NCI-H1417 treated with DMSO at 0.1 percent for 48 hours (cell line): ENCODE results near the gene SP110.

ENCODE experiments used
- DNase-seq: peaks from one replicate; lab custom pipeline; 2025; lab: John Stamatoyannopoulos, UW

The SP110 gene

DNA sequence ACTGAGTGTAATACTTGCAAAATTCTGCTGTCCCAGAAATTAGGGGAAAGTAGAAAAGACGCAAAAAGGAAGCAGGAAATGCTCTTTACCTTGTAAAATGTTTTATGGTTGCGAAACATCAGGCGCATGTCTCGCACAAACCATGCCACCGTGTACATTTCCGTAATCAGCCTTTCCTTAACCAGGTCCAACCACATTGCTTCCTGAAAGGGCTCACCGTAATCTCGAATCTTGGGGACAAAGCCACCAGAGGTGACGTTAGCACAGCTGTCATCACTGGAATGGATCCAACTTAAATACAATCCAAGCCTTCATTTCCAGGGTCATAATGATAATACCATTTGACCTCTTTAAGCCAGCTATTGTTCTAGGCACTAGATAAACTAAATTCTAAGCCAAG lies 49.3 kb downstream of the SP110 start:
- no peak for DNase-seq

DNA sequence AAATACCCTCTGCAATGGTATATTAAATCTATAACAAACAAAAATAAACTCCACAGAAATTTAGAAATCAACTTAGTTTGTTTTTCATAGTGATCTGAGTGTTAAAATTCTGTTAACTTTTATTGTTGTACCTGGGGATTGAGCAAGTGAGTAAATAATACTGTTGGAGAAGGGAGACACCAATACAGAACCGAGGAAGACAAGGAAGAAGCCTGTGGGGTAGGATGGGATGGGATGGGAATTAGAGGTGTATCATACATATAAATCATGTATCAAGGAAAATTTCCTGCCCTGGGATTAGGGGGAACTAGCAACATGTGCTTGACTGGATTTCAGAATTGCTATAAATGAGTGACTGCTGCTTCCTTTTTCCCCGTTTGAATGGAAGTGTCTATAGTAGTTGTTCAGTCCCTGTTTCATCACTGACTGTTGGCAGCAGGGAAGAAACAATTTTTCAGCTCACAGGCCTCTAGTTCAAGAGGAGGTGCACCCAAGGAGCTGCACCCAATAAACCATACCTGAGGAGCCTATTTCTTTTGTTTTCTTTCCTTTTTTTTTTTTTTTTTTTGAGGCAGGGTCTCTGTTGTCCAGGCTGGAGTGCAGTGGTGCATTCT lies 53.1 kb downstream of the SP110 start:
- no peak for DNase-seq

DNA sequence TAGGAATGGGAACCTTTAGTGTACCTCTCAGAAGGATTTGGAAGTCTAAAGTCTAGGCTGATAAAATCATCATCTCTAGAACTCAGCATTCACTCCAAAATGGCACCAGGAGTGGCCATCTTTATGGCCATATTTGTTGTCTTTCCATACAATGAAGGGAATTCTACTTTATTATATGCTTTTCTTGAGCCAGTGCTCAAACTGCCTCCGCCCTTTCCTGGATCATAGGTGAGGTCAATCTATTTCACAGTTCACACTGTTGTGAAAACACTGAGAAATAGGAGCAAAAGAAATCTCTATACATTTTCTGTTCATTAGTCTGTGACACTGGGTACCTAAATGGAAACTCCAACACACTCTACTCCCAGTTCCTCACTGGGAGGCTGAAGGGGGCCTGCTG lies 55.6 kb downstream of the SP110 start:
- DNase-seq, result no peak

DNA sequence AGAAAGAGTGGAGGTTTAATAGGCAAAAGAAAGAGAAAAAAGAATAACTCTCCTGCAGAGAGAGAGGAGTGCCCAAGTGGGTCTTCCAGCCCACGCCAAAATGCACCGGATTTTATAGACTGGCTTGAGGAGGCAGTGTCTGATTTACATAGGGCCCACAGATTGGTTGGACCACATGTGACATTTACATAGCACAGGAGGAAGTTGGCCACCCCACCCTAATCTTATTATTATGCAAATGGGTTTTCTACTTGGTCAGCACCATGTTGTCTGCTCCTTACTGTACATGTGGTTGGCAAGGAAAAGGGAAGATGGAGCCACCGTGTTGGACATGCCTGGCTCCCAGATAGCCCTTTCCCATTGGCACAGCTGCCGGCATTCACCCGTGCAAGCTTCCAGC lies 56.8 kb downstream of the SP110 start:
- DNase-seq, result no peak

DNA sequence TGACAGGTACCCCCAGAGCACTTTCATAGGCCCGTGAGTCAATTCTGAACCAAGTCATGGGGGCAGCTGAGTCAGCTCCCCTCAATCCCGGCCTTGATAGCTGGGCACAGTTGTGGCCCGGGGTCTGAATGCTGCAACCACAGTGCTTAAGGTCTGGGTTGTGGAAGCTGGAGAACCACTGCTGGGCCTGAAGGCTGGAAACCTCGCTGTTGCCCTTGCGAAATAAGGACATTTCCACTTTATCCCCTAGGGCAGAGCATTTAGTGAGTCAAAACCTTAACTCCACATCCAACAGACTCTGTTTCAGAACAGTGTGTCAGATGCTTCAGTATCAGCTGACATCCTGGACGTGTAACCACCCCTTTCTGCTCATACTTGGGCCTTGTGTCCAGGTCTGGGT lies 58.6 kb downstream of the SP110 start:
- DNase-seq, result no peak

DNA sequence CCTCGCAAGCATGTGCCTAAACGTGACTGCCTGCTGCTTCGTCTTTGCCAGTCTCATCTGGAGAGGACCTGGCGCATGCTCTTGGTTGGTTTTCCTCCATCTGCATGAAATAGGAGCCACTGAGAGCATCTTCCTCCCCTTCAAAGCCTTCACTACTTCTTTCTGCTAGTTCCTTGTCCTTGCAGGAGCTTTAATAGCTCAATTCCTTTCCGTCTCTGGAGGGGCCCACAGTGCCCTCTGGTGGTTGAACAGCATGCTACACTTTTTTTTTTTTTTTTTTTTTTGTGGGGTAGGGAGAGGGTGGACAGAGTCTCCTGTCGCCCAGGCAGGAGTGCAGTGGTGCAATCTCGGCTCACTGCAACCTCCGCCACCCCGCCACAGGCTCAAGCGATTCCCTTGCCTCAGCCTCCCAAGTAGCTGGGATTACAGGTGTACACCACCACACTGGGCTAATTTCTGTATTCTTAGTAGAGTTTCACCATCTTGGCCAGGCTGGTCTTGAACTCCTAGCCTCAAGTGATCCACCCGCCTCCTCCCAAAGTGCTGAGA lies 59.6 kb downstream of the SP110 start:
- DNase-seq, result no peak

DNA sequence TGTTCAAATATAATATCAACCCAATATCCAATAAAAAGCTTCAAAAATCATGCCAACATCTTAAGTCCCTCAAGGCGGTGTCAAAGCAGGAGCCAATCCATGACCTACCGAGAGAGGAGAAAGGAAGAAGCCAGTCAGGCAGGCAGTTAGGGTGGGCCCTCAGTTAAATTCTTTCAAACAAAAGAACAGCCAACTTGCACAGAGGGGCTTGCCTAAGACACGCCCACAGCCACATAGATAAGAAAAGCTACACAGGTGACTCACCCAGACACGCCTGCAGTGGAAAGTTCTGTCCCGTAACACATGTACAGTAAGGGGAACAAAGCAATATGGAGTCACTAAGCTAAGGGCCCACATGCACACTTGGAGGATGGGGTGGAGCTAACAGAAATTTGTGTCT lies 61.3 kb downstream of the SP110 start:
- no peak for DNase-seq

DNA sequence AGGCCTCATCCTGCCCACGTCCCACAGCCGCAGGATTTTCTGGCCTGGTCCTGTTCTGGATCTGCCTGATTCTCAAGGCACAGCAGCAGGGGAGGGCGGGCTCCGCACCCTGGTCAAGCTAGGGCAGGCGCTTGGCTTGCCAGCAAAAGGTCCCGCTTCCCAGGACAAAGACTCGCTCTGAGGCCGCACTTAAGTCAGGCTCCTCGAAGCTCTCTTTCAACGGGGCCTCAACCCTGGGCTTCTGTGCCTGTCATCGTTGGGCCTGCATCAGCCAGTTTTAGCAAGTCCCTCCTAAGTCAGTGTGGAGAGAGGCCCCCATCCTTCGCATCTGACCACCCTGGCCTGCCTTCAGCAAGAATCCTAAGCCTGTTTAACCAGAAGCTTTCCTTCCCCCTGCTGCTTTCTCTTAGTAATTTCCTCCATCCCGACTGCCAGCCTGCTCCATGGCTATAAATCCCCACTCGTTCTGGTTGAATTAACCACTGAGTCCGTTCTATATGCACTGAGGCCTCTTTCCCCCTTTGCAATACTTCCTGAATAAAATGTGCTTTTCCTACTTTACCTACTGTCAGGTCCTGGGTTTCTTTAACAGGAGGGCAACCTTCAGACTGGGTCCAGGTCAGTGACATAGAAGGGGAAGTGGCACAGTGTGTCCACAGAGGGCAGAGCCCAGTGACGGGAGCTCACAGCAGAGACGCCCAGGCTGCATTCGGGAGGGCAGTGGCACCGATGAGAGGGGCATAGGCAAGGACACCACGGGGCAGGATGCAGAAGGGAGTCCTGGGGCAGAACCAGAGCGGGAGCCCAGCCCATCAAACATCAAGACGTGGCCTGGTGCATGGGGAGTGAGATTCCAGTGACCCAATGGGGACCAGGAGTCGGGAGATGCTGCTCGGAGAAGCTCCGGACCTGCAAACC lies 62.7 kb downstream of the SP110 start:
- no peak for DNase-seq

DNA sequence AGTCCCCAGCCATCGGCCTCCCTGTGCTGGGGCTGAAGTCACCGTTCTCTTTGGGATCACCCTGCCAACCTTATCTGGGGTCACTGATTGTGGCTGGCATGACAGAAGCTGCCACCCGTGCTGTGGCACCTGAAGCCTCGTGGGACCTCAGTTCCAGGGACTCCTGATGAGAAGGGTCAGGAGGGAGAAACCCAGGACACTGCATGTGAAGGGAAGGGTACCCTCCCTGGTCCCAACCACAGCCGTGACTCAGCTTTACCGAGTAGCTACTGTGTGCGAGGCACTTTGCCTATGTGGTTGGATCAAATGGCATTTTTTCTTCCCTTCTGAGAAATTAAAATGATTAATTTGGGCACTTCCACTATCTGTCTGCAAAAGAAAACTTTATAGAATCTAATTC lies 64.4 kb downstream of the SP110 start:
- no peak for DNase-seq

DNA sequence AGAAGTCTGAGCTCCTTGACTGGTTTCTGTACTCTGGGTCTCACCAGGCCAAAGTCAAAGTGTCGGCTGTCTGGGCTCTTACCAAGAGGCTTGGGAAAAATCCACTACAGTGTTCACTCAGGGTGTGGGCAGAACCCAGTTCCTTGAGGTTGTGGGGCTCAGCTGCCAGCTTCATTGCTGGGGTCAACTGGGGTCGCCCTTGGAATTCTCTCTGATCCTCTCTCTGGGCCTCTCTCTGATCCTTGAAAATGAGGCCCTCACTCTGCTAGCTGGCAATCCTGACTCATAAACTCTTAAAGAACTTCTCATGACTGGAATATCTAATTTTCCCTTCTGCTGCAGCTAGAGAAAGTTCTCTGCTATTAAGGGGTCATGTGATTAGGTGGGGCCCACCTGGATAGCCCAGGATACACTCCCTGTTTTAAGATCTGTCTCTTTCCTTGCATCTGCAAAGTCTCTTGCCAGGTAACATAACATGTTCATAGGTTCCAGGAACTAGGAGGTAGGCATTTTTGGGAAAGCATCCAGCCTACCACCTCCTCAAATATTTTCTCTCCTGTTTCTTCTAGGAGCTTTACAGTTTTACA lies 66.3 kb downstream of the SP110 start:
- DNase-seq, result no peak

DNA sequence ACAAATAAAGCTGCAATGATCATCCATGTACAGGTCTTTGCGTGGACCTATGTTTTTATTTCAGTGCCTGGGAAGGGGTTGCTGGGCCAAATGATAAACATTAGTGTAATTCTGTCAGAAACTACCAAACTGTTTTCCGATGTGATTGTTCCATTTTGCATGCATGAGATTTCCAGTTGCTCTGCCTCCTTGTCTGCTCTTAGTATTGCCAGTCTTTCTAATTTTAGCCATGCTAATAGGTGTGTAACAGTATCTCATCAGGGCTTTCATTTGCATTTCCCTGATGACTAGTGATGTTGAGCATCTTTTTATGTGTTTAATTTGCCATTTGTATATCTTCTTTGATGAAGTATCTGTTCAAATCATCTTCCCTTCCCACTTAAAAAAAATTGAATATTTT lies 67.5 kb downstream of the SP110 start:
- DNase-seq, result no peak

DNA sequence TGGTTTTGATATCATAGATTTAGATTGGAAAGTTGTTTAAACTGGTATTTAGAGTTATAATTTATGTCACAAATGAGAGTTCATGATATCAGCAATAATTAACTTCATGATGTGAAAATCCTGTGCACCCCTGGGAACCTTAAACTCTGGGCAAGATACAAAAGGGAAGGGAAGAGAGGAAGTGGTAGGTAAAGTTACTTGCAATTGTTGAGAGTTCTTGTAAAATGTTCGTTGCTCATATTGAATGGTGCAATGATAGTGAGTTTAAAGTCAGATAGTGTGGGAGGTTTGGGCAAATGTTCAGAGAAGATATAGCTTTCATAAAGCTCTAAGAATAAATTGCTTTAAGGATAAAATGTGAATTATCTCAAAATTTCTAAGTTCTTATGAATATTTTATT lies 75.4 kb downstream of the SP110 start:
- DNase-seq, result no peak

DNA sequence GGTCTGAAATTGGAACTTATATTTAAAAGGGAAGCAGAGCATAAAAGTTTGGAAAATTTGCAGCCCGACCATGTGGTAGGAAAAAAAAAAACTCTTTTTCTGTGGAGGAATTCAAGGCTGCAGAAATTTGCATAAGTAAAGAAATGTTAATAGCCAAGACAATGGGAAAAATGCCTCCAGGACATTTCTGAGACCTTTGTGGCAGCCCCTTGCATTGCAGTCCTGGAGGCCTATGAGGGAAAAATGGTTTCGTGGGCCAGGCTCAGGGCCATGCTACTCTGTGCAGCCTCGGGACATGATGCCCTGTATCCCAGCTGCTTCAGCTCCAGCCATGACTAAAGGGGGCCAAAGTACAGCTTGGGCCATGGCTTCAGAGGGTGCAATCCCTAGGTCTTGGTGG lies 79.1 kb downstream of the SP110 start:
- DNase-seq, result no peak

DNA sequence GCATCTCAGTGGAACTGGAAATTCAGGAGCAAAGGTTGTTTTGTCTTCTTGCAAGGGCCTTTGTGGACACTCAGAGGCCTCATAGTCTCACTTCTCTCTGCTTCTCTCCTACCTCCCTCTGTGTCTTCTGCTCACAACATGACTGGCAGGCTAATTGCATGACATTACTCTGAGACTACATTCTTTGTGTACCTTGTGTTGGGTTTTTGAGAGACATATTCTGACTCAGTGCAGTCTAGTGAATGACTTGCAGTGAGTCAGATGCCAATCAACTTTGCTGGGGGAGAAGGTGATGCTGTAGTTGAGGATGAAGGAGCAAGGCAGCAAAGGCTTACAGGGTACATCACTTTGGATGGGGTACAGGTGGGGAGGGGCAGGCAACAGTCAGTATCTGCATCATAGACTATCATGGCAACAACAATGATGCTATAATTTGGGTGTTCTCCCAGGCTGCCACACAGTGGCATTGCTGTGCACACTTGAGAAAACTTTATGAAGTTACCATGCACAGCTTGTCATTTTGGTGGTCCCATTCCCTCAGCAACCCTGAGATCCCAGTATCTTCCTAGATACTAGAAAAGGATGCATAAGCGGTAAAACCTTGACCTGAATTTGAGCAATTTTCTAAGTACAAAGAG lies 81.8 kb downstream of the SP110 start:
- no peak for DNase-seq

DNA sequence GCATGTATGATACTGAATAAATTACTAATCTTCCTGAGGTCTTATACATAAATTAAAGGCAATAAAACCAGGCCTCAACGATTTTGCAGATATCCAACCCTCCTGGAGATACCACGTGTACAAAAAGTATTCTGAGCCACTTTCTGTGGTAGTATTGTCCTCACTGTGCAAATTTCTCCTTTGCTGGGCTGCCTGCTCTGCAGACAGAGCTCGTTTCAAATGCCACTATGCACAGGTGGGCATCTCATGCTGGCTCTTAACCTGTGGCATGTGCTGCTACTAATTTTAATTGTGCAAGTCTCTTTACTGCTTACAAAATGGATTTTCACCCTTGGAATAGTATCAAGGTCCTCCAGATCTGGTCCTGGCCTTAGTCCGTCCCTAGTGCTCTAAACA lies 84.7 kb downstream of the SP110 start:
- DNase-seq, result no peak

DNA sequence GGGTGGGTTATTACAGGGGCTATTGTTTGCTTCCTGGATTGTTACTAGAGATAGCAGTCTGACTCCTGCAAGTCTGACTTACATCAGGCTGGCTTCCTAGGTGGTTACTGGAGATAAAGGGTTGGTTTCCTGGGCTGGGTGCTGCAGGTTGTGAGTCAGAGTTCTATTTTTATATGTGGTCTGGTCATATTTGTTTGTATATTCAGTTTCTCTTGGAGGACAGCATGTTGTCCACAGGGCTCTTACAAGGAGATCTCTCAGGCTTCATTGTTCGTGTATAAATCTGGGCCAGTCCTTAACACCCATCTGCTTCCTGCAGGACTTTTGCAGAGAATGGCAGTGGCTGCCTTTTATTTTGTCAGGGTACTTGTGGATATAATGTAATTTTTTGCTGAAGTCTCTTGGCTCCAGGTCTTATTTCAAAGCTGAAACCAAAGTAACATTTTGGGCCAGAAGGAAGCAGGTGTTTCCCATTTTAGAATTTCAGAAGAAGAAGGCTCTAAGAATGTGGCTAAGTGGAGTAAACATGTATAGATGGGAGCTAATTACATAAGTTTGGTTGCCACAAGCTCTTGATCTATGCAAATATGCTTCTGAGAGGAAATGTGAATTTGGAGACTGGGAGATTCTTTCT lies 85.2 kb downstream of the SP110 start:
- no peak for DNase-seq

DNA sequence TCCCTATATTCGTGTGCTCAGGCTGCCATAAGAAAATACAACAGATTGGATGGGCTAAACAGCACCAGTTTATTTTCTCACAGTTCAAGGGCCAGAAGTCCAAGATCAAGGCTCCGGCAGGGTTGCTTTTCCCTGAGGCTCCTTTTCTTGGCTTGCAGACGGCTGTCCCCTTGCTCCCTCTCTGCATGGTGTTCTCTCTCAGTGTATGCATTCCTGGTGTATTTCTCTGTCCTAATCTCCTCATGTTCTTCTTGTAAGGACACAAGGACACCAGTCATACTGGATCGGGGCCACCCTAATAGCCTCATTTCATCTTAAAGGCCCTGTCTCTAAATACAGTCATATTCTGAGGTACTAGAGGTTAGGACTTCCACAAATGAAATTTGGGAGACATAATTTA lies 88.4 kb downstream of the SP110 start:
- DNase-seq, result no peak

DNA sequence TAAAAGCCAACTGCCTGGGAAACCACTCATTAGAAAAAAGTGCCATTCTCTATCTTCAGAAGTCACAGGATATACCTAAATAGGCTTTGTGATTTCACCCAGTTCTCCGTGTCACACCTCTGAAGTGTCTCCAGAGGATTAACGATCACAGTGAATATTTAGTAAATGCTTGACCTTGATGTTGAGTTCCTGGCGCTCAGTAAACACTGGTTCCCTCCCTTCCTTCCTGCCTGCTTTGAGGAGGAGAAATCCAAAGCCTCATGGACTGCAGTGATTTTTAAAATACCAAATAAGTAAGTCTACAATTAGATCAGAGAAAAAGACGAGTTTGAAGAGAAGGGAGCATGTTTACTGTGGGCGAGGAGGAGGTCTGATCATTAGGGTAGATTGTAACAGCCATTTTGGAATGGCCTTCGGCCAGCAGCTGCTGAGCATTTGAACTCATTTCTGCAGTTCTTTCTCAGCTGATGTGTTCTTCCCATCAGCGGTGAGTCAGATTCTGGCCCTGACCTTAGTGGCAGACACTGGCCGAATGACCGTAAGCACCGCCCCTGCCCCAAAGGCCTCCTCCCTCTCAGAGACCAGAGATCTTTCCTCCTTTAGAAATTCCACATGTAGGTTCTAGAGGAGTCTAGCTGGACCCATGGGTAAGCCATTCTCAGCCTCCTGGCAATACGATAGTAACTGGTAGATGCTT lies 89.0 kb downstream of the SP110 start:
- DNase-seq, result no peak

DNA sequence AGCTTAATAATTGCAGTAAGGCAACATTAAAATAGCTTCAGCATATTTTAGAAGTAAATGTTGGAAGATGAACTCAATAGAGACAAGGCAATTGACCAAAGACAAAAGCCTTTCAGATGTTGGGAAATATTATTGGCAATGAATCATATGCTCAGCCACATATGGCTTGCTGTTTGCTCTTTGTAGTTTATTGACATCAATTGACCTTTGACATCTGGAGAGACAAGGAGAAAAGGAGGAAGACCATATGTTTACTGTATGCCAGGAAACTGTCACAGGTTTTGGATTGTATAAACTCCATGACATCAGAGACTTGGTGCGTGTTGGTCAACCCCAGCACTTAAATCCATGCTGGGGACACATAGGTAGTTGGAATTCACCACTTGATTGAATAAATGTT lies 90.4 kb downstream of the SP110 start:
- DNase-seq, result no peak

DNA sequence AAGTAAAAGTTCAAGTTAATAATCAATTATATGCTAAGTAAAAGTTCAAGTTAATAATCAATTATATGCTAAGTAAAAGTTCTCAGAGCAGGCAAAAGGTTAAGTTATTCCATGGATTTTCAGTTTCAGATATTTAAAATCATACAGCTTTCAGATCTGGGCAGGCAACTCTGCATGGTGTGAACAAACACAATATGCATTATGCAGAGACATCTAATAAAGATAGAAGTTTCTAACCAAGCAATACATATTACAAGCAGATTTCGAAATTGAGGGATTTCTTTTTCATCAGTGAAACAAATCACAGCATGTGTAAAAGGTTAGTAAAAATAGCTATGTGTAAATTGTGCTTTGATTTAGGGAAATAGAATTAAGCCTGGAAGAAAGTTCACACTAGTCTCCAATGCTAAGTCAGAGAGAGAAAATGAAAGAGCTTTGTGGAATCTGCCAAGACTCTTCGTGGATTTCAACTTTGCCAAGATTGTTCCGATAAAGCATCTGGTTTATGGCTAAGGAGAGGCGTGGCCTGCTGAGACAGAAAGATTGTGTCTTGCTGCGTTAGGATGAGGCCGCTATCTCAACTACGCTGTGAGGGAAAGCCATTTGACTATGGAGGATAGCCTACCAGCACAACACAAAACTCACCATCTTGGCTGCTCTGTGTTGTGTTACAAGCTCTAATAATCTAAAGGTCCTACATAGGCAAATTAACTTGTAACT lies 91.0 kb downstream of the SP110 start:
- no peak for DNase-seq

DNA sequence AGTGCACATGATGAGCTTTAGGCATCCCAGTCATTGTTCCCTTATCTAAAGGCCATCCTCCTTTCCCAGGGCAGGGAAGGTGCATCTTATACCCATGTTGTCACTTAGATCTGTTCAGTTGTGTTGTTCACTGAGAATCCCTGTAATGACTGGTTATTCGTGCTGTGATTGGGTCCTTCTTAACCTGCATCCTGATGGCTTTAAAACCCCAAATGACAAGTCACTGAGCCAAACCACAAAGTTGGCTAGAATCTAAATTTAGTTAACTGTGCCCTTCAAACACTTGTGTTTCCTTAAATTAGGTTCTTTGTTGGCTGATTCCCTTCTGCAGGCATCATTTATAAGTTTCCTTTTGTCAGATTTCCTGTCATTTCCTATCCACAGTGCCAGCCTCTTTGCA lies 92.6 kb downstream of the SP110 start:
- no peak for DNase-seq
